Spleen (tissue), 7 donors: ENCODE results near the gene LMOD3.

Experiments
- CTCF ChIP-seq, 11 experiments: fragments of 200-600 bp in 7 of 11; fragments of 450-650 bp in 4 of 11; sonication (generic) in 4 of 11; IDR thresholded peaks in 8 of 11; conservative IDR thresholded peaks in 3 of 11; 1 replicate in 7 of 11; 2 replicates in 4 of 11; pipeline versions ENCODE4 v1.4.0 to v1.8.0; 2016 to 2021; ENCODE audit warnings: antibody characterized with exemption in 11 of 11, inconsistent platforms in 4 of 11, mild to moderate bottlenecking in 1 of 11
- POLR2A ChIP-seq, 3 donors: fragments of 450-650 bp; IDR thresholded peaks; one replicate each; pipeline ENCODE4 v1.5.1; 2017; ENCODE audit warnings: antibody characterized with exemption in 3 of 3, mild to moderate bottlenecking in 1 of 3
- POLR2AphosphoS5 ChIP-seq, 3 donors: sonication (generic); formaldehyde crosslinking; IDR thresholded peaks; one replicate each; pipeline ENCODE4 v1.5.1; 2017; ENCODE audit warnings: antibody characterized with exemption in 3 of 3
- donor health status: DM: no; HTN: no; CAD: no; lungs with moderate emphysema.
- donor health status: DM: no; HTN: no; CAD: no.
- donor health status: DM: no; HTN: no; CAD: no.

GRCh38 chr3:69142797-69143454 lies 20.5 kb upstream of the LMOD3 start:
- TF ChIP-seq CTCF (IDR thresholded peaks at IDR 0.05 in 8 of 11, conservative IDR thresholded peaks at IDR 0.05 in 3 of 11) (no peak), POLR2A (IDR thresholded peaks at IDR 0.05) (no peak), POLR2AphosphoS5 (IDR thresholded peaks at IDR 0.05) (no peak)
